K562 (cell line): ENCODE results near the gene PIP5KL1. TPM values are rescaled to one million over a fixed set of nuclear protein-coding genes. Genes with fewer than 3 reads are reported as not detected.

ENCODE experiments used
- ATF7 ChIP-seq: fragments of 450-650 bp; IDR thresholded peaks from 2 replicates; pipeline ENCODE4 v1.7.1; 2014; ENCODE audit warnings: mild to moderate bottlenecking, moderate library complexity
- CLOCK ChIP-seq: fragments of 250-450 bp; sonication (Bioruptor Pico); IDR thresholded peaks from 2 replicates; pipeline ENCODE4 v1.4.0; 2020; ENCODE audit warnings: mild to moderate bottlenecking, moderate library complexity, borderline replicate concordance
- CREB1 ChIP-seq, 2 experiments: sonication (generic) in 1 of 2; formaldehyde crosslinking in 1 of 2; IDR thresholded peaks; 2 replicates each; pipeline versions ENCODE4 v1.6.1 to v1.8.0; 2012 to 2022; ENCODE audit warnings: inconsistent platforms in 1 of 2, mild to moderate bottlenecking in 1 of 2, missing genetic modification reagents in 1 of 2, moderate library complexity in 1 of 2
- FIP1L1 ChIP-seq: fragments of 200-400 bp; formaldehyde crosslinking; IDR thresholded peaks from 2 replicates; pipeline ENCODE4 v1.6.1; 2018; ENCODE audit warnings: mild to moderate bottlenecking, low read depth, low read length; ENCODE audit not compliant: poor library complexity, severe bottlenecking
- FOXA1 ChIP-seq: fragments of 450-650 bp; IDR thresholded peaks from 2 replicates; pipeline ENCODE4 v1.6.1; 2016; ENCODE audit warnings: mild to moderate bottlenecking, borderline replicate concordance
- FOXM1 ChIP-seq, 2 experiments: fragments of 450-650 bp in 1 of 2; sonication (generic) in 1 of 2; formaldehyde crosslinking in 1 of 2; IDR thresholded peaks; 2 replicates each; pipeline versions ENCODE4 v1.6.1 to v1.9.0; 2017 to 2022; ENCODE audit warnings: low read depth in 2 of 2, mild to moderate bottlenecking in 2 of 2, missing genetic modification reagents in 1 of 2, moderate library complexity in 1 of 2
- HNRNPK ChIP-seq: fragments of 200-400 bp; formaldehyde crosslinking; IDR thresholded peaks from one replicate; pipeline ENCODE4 v1.6.1; 2018; ENCODE audit warnings: mild to moderate bottlenecking, low read depth, low read length; ENCODE audit not compliant: poor library complexity, severe bottlenecking
- HOXB6 ChIP-seq: fragments of 250-450 bp; sonication (Bioruptor Pico); IDR thresholded peaks from 2 replicates; pipeline ENCODE4 v1.5.1; 2022; ENCODE audit warnings: mild to moderate bottlenecking, borderline replicate concordance
- KHSRP ChIP-seq: fragments of 450-650 bp; IDR thresholded peaks from 2 replicates; pipeline ENCODE4 v1.6.1; 2017
- PHB ChIP-seq: fragments of 250-450 bp; sonication (Bioruptor Pico); IDR thresholded peaks from 2 replicates; pipeline ENCODE4 v1.5.0; 2021
- RBM39 ChIP-seq: fragments of 200-400 bp; formaldehyde crosslinking; optimal IDR thresholded peaks from 2 replicates; pipeline ENCODE3; 2018; ENCODE audit warnings: low read depth, low read length
- TEAD1 ChIP-seq, 2 experiments: fragments of 450-650 bp in 1 of 2; sonication (generic) in 1 of 2; formaldehyde crosslinking; IDR thresholded peaks; 2 replicates each; pipeline versions ENCODE4 v1.4.0 to v1.8.0; 2020 to 2022; ENCODE audit warnings: mild to moderate bottlenecking in 2 of 2, missing genetic modification reagents in 1 of 2
- XRCC5 ChIP-seq: fragments of 200-400 bp; formaldehyde crosslinking; IDR thresholded peaks from 2 replicates; pipeline ENCODE4 v1.6.1; 2017; ENCODE audit warnings: low read depth, mild to moderate bottlenecking, low read length
- ZFX ChIP-seq: sonication (generic); formaldehyde crosslinking; IDR thresholded peaks from 2 replicates; pipeline ENCODE4 v1.8.0; 2022; ENCODE audit warnings: mild to moderate bottlenecking, missing genetic modification reagents, moderate library complexity
- ZNF121 ChIP-seq: sonication (generic); formaldehyde crosslinking; conservative IDR thresholded peaks from 2 replicates; pipeline ENCODE4 v1.8.0; 2022; ENCODE audit warnings: missing genetic modification reagents
- polyA plus RNA-seq, 8 experiments: library from polyadenylated mRNA; depleted of rRNA in 4 of 8; stranded (reverse) in 5 of 8; unstranded in 3 of 8; fragments of >200 nt; fragmentation: Nextera tagmentation in 2 of 8; fragmentation: Illumina TruSeq in 1 of 8; extraction: Ambion mirVana in 2 of 8; extraction: Trizol in 1 of 8; gene quantifications; 2 replicates each; pipeline versions ENCODE4 v1.2.1 to v1.2.3, GENCODE V29; 2011 to 2014; ENCODE audit warnings: inconsistent platforms in 1 of 8, missing spikeins in 1 of 8
- total RNA-seq, 7 experiments: library from RNA; depleted of rRNA in 6 of 7; stranded (reverse); fragments of >200 nt in 6 of 7; fragmentation: Illumina TruSeq in 2 of 7; extraction: Trizol in 2 of 7; gene quantifications; 2 replicates each; pipeline versions ENCODE4 v1.2.1 to v1.2.3, GENCODE V29; 2011 to 2021; ENCODE audit warnings: low replicate concordance in 1 of 7
- TF ChIP-seq, protein P1 (sequence below): IDR thresholded peaks from 2 replicates; pipeline ENCODE4 v1.6.1; 2012; ENCODE audit warnings: low read depth, low read length, improper control_type of control experiment, borderline replicate concordance
- TF ChIP-seq, protein P2 (sequence below): fragments of 250-450 bp; sonication (Bioruptor Pico); IDR thresholded peaks from 2 replicates; pipeline ENCODE4 v1.5.0; 2020; ENCODE audit warnings: mild to moderate bottlenecking, borderline replicate concordance
- TF ChIP-seq, protein P3 (sequence below): fragments of 450-650 bp; formaldehyde crosslinking; IDR thresholded peaks from 2 replicates; pipeline ENCODE4 v1.4.0; 2020; ENCODE audit warnings: mild to moderate bottlenecking, moderate library complexity

The PIP5KL1 gene
- total and polyA plus RNA-seq, 9 of the 15 experiments (the other 6 are each of a cell fraction or from before 2014, with no cell fraction given) = 0.18 to 4.8 (median 1.2) TPM

DNA sequence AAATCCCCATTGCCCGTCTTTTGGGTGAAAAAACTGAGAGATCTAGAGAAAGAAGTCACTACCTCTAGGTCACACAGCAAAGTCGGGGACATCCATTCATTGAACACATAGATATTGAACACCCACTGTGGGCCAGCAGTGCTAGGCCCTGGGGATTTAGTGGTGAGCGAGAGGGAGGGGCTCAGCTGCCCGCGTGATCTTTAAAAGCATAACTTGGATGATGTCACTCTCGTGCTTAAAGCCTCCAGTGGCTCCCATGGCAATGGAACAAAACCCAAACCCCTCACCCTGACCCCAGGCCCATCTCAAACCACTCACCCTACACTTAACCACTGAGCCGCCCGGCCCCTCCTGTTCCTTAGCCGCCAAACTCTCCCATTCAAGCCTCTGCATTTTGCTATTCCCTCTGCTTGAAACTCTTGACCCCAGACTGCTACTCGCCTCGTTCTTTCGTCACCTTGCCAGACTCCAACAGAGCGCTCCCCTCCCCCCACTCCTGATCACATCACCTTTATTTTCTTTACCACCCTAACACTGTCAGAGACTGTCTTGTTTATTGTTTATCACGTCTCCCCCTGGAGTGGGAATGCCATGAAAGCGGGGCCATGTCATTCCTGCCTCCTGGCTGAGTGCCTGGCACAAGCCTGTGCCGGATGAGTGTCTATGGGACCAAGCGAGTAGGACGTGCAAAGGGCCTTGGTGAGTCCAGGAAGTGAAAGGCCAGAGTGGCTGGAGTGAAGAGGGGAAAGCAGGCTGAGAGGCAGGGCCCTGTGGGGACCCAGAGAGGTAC, 710 bp upstream of the PIP5KL1 start (continued):
- TF ChIP-seq, protein P1, sequence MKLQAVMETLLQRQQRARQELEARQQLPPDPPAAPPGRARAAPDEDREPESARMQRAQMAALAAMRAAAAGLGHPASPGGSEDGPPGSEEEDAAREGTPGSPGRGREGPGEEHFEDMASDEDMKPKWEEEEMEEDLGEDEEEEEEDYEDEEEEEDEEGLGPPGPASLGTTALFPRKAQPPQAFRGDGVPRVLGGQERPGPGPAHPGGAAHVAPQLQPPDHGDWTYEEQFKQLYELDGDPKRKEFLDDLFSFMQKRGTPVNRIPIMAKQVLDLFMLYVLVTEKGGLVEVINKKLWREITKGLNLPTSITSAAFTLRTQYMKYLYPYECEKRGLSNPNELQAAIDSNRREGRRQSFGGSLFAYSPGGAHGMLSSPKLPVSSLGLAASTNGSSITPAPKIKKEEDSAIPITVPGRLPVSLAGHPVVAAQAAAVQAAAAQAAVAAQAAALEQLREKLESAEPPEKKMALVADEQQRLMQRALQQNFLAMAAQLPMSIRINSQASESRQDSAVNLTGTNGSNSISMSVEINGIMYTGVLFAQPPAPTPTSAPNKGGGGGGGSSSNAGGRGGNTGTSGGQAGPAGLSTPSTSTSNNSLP = no peak
- TF ChIP-seq ZFX = peak; percentile 90
- no peak for TF ChIP-seq CLOCK
- TF ChIP-seq CREB1 (IDR thresholded peaks at IDR 0.05) = 0 out of 2 replicates have a peak, but pooled peaks have one; percentile 34
- TF ChIP-seq CREB1 (CRISPR knock-in tag; IDR thresholded peaks at IDR 0.05) = no peak; the same call in 1 of the 2 replicates
- peak; percentile 94 for TF ChIP-seq ATF7
- peak; percentile 54 for TF ChIP-seq RBM39
- TF ChIP-seq FIP1L1 = no peak
- TF ChIP-seq FOXA1 = no peak
- no peak for TF ChIP-seq PHB (CRISPR knock-in tag)
- no peak for TF ChIP-seq HOXB6 (CRISPR knock-in tag)
- TF ChIP-seq, protein P2, sequence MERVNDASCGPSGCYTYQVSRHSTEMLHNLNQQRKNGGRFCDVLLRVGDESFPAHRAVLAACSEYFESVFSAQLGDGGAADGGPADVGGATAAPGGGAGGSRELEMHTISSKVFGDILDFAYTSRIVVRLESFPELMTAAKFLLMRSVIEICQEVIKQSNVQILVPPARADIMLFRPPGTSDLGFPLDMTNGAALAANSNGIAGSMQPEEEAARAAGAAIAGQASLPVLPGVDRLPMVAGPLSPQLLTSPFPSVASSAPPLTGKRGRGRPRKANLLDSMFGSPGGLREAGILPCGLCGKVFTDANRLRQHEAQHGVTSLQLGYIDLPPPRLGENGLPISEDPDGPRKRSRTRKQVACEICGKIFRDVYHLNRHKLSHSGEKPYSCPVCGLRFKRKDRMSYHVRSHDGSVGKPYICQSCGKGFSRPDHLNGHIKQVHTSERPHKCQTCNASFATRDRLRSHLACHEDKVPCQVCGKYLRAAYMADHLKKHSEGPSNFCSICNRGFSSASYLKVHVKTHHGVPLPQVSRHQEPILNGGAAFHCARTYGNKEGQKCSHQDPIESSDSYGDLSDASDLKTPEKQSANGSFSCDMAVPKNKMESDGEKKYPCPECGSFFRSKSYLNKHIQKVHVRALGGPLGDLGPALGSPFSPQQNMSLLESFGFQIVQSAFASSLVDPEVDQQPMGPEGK = no peak
- TF ChIP-seq ZNF121 = no peak
- TF ChIP-seq HNRNPK = no peak
- TF ChIP-seq XRCC5 = no peak; the same call in 1 of the 2 replicates
- TF ChIP-seq KHSRP = no peak
- TF ChIP-seq FOXM1 (IDR thresholded peaks at IDR 0.05; ENCODE audit: low read depth) = no peak
- TF ChIP-seq FOXM1 (CRISPR knock-in tag; IDR thresholded peaks at IDR 0.05; ENCODE audit: low read depth) = no peak
- TF ChIP-seq, protein P3, sequence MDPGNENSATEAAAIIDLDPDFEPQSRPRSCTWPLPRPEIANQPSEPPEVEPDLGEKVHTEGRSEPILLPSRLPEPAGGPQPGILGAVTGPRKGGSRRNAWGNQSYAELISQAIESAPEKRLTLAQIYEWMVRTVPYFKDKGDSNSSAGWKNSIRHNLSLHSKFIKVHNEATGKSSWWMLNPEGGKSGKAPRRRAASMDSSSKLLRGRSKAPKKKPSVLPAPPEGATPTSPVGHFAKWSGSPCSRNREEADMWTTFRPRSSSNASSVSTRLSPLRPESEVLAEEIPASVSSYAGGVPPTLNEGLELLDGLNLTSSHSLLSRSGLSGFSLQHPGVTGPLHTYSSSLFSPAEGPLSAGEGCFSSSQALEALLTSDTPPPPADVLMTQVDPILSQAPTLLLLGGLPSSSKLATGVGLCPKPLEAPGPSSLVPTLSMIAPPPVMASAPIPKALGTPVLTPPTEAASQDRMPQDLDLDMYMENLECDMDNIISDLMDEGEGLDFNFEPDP (CRISPR knock-in tag) = no peak
- TF ChIP-seq TEAD1 (CRISPR knock-in tag; IDR thresholded peaks at IDR 0.05) = no peak
